Measurements from ENCODE around the gene UNC5A. TPM values are rescaled to one million over a fixed set of nuclear protein-coding genes. Genes with fewer than 3 reads are reported as not detected.

Gene UNC5A
- total and polyA plus RNA-seq, 9 of the 15 experiments (the other 6 are each of a cell fraction or from before 2014, with no cell fraction given): not detected

DNA sequence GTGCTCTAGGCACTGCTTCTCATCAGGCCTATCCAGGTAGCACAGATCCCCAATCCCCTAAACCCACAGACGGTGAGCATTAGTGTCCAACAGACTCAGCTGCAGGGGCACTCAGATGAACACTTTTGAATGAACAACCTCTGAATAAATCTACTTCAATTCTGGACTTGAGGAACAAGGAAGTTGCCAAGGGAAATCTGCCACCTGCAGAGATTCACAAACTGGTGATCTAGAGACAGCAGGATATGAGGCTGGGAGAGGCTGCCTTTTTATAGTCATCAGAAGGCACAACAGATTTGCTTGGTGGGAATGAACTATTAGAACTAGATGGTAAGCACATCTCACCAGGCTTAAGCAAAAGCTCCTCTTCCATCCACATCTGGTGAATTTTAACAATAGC, 95.8 kb downstream of the UNC5A start:
- Histone ChIP-seq H3K79me2 (ENCODE audit: control insufficient read depth, insufficient read depth, low read length) (no peaks in the 10 kb centered on the region), H3K36me3 (ENCODE audit: control insufficient read depth, insufficient read depth, low read length) (peaks cover 85% of the 10 kb centered on the region), H3K4me3 (no peak overlapping the region), H2AFZ (ENCODE audit: low read depth, low read length) (no peak overlapping the region), H3K4me1 (replicated peaks in 1 of 2; ENCODE audit: control insufficient read depth in 2 of 2, insufficient read depth in 2 of 2, low read length in 2 of 2) (peaks cover 0 to 10% of the 10 kb centered on the region in 2 experiments; a peak in 2 of 5 replicates), H3K27me3 (ENCODE audit: control insufficient read depth in 2 of 2, insufficient read depth in 2 of 2, low read length in 2 of 2) (no peaks in the 10 kb centered on the region), H3K9me3 (replicated peaks; ENCODE audit: control insufficient read depth, insufficient read depth, low read depth, low read length) (no peaks in the 10 kb centered on the region), H3K9me1 (ENCODE audit: control insufficient read depth, insufficient read depth, low read length) (peaks cover 3% of the 10 kb centered on the region), H4K20me1 (replicated peaks; ENCODE audit: control insufficient read depth, insufficient read depth, low read length) (no peaks in the 10 kb centered on the region), H3K27ac (ENCODE audit: extremely low read depth, low read depth, low read length) (no peak overlapping the region), H3K4me2 (ENCODE audit: insufficient read depth, low read length) (no peak overlapping the region), H3K9ac (ENCODE audit: insufficient read depth in 1 of 2, low read depth in 2 of 2, low read length in 2 of 2) (no peak overlapping the region)
- ATAC-seq (no peak), FAIRE-seq (no peak), DNase-seq (ENCODE audit: extremely low read depth in 1 of 4, low spot score in 3 of 4) (no peak)
- no peak for TF ChIP-seq ZNF143 (CRISPR knock-in tag; IDR thresholded peaks at IDR 0.05)
- TF ChIP-seq ILF3 (IDR thresholded peaks at IDR 0.05; ENCODE audit: borderline replicate concordance): no peak
- TF ChIP-seq, protein P1, sequence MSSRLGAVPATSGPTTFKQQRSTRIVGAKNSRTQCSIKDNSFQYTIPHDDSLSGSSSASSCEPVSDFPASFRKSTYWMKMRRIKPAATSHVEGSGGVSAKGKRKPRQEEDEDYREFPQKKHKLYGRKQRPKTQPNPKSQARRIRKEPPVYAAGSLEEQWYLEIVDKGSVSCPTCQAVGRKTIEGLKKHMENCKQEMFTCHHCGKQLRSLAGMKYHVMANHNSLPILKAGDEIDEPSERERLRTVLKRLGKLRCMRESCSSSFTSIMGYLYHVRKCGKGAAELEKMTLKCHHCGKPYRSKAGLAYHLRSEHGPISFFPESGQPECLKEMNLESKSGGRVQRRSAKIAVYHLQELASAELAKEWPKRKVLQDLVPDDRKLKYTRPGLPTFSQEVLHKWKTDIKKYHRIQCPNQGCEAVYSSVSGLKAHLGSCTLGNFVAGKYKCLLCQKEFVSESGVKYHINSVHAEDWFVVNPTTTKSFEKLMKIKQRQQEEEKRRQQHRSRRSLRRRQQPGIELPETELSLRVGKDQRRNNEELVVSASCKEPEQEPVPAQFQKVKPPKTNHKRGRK (tag; IDR thresholded peaks at IDR 0.05): no peak
- no peak for TF ChIP-seq ZNF197 (CRISPR knock-in tag; IDR thresholded peaks at IDR 0.05; ENCODE audit: low read depth)
- no peak for TF ChIP-seq CXXC5 (CRISPR knock-in tag; IDR thresholded peaks at IDR 0.05)
- TF ChIP-seq GTF2A2 (tag; IDR thresholded peaks at IDR 0.05): no peak
- no peak for TF ChIP-seq ZZZ3 (IDR thresholded peaks at IDR 0.05)
- TF ChIP-seq CC2D1A (IDR thresholded peaks at IDR 0.05): no peak
- TF ChIP-seq CCNT2 (IDR thresholded peaks at IDR 0.05; ENCODE audit: borderline replicate concordance, extremely low read depth, insufficient read length, low read depth, low read length): no peak
- no peak for TF ChIP-seq TBP (optimal IDR thresholded peaks at IDR 0.05; ENCODE audit: low read depth, low read length)
- no peak for TF ChIP-seq PTBP1 (IDR thresholded peaks at IDR 0.05; ENCODE audit: low read depth, low read length)
- no peak for TF ChIP-seq PPARD (CRISPR knock-in tag; IDR thresholded peaks at IDR 0.05)
- TF ChIP-seq, protein P2, sequence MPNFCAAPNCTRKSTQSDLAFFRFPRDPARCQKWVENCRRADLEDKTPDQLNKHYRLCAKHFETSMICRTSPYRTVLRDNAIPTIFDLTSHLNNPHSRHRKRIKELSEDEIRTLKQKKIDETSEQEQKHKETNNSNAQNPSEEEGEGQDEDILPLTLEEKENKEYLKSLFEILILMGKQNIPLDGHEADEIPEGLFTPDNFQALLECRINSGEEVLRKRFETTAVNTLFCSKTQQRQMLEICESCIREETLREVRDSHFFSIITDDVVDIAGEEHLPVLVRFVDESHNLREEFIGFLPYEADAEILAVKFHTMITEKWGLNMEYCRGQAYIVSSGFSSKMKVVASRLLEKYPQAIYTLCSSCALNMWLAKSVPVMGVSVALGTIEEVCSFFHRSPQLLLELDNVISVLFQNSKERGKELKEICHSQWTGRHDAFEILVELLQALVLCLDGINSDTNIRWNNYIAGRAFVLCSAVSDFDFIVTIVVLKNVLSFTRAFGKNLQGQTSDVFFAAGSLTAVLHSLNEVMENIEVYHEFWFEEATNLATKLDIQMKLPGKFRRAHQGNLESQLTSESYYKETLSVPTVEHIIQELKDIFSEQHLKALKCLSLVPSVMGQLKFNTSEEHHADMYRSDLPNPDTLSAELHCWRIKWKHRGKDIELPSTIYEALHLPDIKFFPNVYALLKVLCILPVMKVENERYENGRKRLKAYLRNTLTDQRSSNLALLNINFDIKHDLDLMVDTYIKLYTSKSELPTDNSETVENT (CRISPR knock-in tag; IDR thresholded peaks at IDR 0.05): no peak
- TF ChIP-seq ZBTB17 (CRISPR knock-in tag; IDR thresholded peaks at IDR 0.05): no peak
- TF ChIP-seq, protein P3, sequence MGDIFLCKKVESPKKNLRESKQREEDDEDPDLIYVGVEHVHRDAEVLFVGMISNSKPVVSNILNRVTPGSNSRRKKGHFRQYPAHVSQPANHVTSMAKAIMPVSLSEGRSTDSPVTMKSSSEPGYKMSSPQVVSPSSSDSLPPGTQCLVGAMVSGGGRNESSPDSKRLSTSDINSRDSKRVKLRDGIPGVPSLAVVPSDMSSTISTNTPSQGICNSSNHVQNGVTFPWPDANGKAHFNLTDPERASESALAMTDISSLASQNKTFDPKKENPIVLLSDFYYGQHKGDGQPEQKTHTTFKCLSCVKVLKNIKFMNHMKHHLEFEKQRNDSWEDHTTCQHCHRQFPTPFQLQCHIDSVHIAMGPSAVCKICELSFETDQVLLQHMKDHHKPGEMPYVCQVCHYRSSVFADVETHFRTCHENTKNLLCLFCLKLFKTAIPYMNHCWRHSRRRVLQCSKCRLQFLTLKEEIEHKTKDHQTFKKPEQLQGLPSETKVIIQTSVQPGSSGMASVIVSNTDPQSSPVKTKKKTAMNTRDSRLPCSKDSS (IDR thresholded peaks at IDR 0.05; ENCODE audit: low read depth, partially characterized antibody): no peak
- TF ChIP-seq MEF2A (IDR thresholded peaks at IDR 0.05; ENCODE audit: control insufficient read depth, low read depth, low read length): no peak
- no peak for TF ChIP-seq SNRNP70 (optimal IDR thresholded peaks at IDR 0.05; ENCODE audit: low read depth, low read length)
- 100% methylated on average over 1 of the region's 1 CpG for WGBS (ENCODE audit: insufficient coverage, low coverage, missing lambda C conversion rate)
- CTCF ChIA-PET (ENCODE audit: low intra/inter-chr PET ratio): interaction anchor here (0.6 kb wide), 1 partner anchor 103 kb away, joined by 3 read pairs; no protein-coding TSS in a partner anchor
- intact Hi-C loops (cut with micrococcal nuclease): no loop called here
- in situ Hi-C loops (cut with MboI): no loop called here
- POLR2A ChIA-PET: interaction anchor here (0.6 to 0.8 kb wide), 3 partner anchors 11 to 59 kb away, joined by 3 to 5 read pairs (median 3); no protein-coding TSS in a partner anchor
- no TSS peak for BruUV-seq (replicated peaks)
